MM.1S (cell line): ENCODE data around the gene LDLRAD4.

Experiments used
- DNase-seq: peaks from one replicate; pipeline ENCODE4 v3.0.0-alpha.2; 2015
- H2AFZ ChIP-seq: fragments of 300-600 bp; sonication (generic); 2 replicates; pipeline ENCODE4 v1.6.0; 2016; ENCODE audit warnings: antibody characterized with exemption, low read length
- H3F3A ChIP-seq: fragments of 300-600 bp; sonication (generic); 2 replicates; pipeline ENCODE4 v1.6.1; 2016; ENCODE audit warnings: mild to moderate bottlenecking, antibody characterized with exemption, low read length, moderate library complexity, mixed read lengths; ENCODE audit not compliant: insufficient read depth
- H3K27ac ChIP-seq: fragments of 300-600 bp; sonication (generic); 2 replicates; pipeline ENCODE4 v1.5.1; 2016; ENCODE audit warnings: mild to moderate bottlenecking, low read length
- H3K27me3 ChIP-seq: fragments of 300-600 bp; sonication (generic); replicated peaks from 2 replicates; pipeline ENCODE4 v1.6.0; 2016; ENCODE audit warnings: low read length; ENCODE audit not compliant: insufficient read depth
- H3K36me3 ChIP-seq: fragments of 300-600 bp; sonication (generic); replicated peaks from 2 replicates; pipeline ENCODE4 v1.6.1; 2016; ENCODE audit warnings: mild to moderate bottlenecking, low read length, mixed read lengths; ENCODE audit not compliant: insufficient read depth
- H3K4me1 ChIP-seq: fragments of 300-600 bp; sonication (generic); 2 replicates; pipeline ENCODE4 v1.6.1; 2016; ENCODE audit warnings: low read length, mixed read lengths
- H3K4me2 ChIP-seq: fragments of 300-600 bp; sonication (generic); 2 replicates; pipeline ENCODE4 v1.6.0; 2016; ENCODE audit warnings: low read depth, low read length
- H3K4me3 ChIP-seq: fragments of 300-600 bp; sonication (generic); 2 replicates; pipeline ENCODE4 v1.5.1; 2016; ENCODE audit warnings: low read length, mixed read lengths
- H3K79me2 ChIP-seq: fragments of 300-600 bp; sonication (generic); 2 replicates; pipeline ENCODE4 v1.6.1; 2016; ENCODE audit warnings: mixed run types, low read length, mixed read lengths
- H3K9ac ChIP-seq: fragments of 300-600 bp; sonication (generic); 2 replicates; pipeline ENCODE4 v1.6.1; 2016; ENCODE audit warnings: low read length, mixed read lengths
- H3K9me2 ChIP-seq: fragments of 300-600 bp; sonication (generic); replicated peaks from 2 replicates; pipeline ENCODE4 v1.6.1; 2016; ENCODE audit warnings: mild to moderate bottlenecking, low read length, mixed read lengths; ENCODE audit not compliant: insufficient read depth
- H3K9me3 ChIP-seq: fragments of 300-600 bp; sonication (generic); replicated peaks from 2 replicates; pipeline ENCODE4 v1.6.1; 2016; ENCODE audit warnings: mild to moderate bottlenecking, low read length, mixed read lengths; ENCODE audit not compliant: insufficient read depth
- H4K20me1 ChIP-seq: fragments of 300-600 bp; sonication (generic); 2 replicates; pipeline ENCODE4 v1.6.1; 2016; ENCODE audit warnings: mild to moderate bottlenecking, low read length, moderate library complexity, mixed read lengths; ENCODE audit not compliant: insufficient read depth
- CTCF ChIP-seq: fragments of 300-600 bp; sonication (generic); IDR thresholded peaks from 2 replicates; pipeline ENCODE4 v1.5.1; 2016; ENCODE audit warnings: antibody characterized with exemption, low read length, mixed read lengths
- EZH2 ChIP-seq: fragments of 300-600 bp; sonication (generic); optimal IDR thresholded peaks from 2 replicates; pipeline ENCODE3; 2017; ENCODE audit warnings: low read depth, mild to moderate bottlenecking, antibody characterized with exemption, low read length, mixed read lengths
- EZH2phosphoT487 ChIP-seq: fragments of 300-600 bp; sonication (generic); IDR thresholded peaks from 2 replicates; pipeline ENCODE4 v1.6.1; 2018; ENCODE audit warnings: antibody characterized with exemption, low read length

LDLRAD4 gene

DNA sequence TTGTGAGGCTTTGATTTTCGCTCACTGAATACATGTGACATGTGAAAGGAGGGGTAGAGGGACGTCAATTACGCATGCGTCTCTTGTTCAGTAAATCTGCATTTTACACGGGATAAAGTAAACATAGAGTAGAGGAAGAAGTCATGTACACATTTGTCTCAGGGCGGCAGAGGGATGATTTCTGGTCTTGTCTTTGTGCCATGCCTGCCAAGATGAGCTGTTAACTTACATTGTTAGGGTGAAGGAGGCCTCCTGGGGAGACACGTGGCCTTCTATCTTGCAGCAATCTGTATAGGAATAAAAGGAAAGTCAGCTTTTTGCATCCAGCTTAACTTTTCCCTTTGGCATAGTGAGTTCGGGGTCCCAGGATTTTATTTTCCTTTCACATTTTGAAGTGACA lies 106.3 kb downstream of the LDLRAD4 start:
- Histone ChIP-seq H2AFZ (no peak overlapping the region), H3K9ac (no peak overlapping the region), H3K27me3 (no peaks in the 10 kb centered on the region), H3K9me2 (no peaks in the 10 kb centered on the region), H3F3A (no peaks in the 10 kb centered on the region), H3K4me3 (no peak overlapping the region), H3K36me3 (no peaks in the 10 kb centered on the region), H3K27ac (no peak overlapping the region), H3K4me2 (no peak overlapping the region), H3K79me2 (no peaks in the 10 kb centered on the region), H3K9me3 (no peaks in the 10 kb centered on the region), H4K20me1 (no peaks in the 10 kb centered on the region), H3K4me1 (no peaks in the 10 kb centered on the region)
- no peak for TF ChIP-seq EZH2phosphoT487
- no peak for TF ChIP-seq EZH2
- TF ChIP-seq CTCF = no peak
- DNase-seq = no peak

DNA sequence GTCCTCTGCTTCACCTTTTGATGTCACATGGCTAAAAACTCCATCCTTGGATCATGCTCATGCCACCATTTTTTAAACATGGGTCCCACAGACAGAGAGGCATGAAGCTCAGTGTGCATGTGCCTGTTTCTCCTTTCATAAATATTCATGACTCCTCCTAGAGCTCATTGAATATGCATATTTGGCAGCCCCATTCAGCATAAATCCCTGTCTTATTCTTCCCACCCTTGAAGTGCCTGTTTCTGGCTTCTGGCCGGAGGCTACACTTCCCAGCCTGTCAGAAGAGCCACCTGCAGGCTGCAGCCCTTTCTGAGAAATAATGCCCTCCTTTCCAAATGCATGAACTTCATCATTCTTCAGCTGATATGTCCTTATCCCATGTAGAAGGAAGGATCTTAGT lies 109.7 kb downstream of the LDLRAD4 start:
- Histone ChIP-seq H3K27ac (no peak overlapping the region), H3K4me2 (no peak overlapping the region), H3K4me3 (no peak overlapping the region), H3K9ac (no peak overlapping the region), H2AFZ (no peak overlapping the region), H3F3A (no peaks in the 10 kb centered on the region), H3K79me2 (no peaks in the 10 kb centered on the region), H3K27me3 (no peaks in the 10 kb centered on the region), H3K36me3 (no peaks in the 10 kb centered on the region), H3K9me2 (no peaks in the 10 kb centered on the region), H3K9me3 (0 out of 2 replicates have a peak, but pooled peaks cover under 1% of the 10 kb centered on the region), H4K20me1 (no peaks in the 10 kb centered on the region), H3K4me1 (no peaks in the 10 kb centered on the region)
- no peak for DNase-seq
- TF ChIP-seq EZH2phosphoT487 (no peak), CTCF (no peak), EZH2 (no peak)

GRCh38 chr18:13330996-13331395 lies 112.4 kb downstream of the LDLRAD4 start:
- Histone ChIP-seq H4K20me1 (no peaks in the 10 kb centered on the region), H3K27ac (no peak overlapping the region), H3K4me3 (no peak overlapping the region), H3K9ac (no peak overlapping the region), H3K36me3 (no peaks in the 10 kb centered on the region), H3K9me3 (0 out of 2 replicates have a peak, but pooled peaks cover 2% of the 10 kb centered on the region), H3K27me3 (no peaks in the 10 kb centered on the region), H3K79me2 (no peaks in the 10 kb centered on the region), H3K4me2 (no peak overlapping the region), H2AFZ (no peak overlapping the region), H3F3A (no peaks in the 10 kb centered on the region), H3K4me1 (no peaks in the 10 kb centered on the region), H3K9me2 (no peaks in the 10 kb centered on the region)
- no peak for DNase-seq
- TF ChIP-seq EZH2 (no peak), CTCF (no peak), EZH2phosphoT487 (no peak)

- no peak overlapping the region for H3K4me3 ChIP-seq
- no peak overlapping the region for H3K9ac ChIP-seq
- H3K9me2 ChIP-seq = no peaks in the 10 kb centered on the region
- no peak for DNase-seq
- H3K79me2 ChIP-seq = no peaks in the 10 kb centered on the region
- H3K27me3 ChIP-seq = no peaks in the 10 kb centered on the region
- H3K36me3 ChIP-seq = no peaks in the 10 kb centered on the region
- no peaks in the 10 kb centered on the region for H4K20me1 ChIP-seq
- H3K4me1 ChIP-seq = no peaks in the 10 kb centered on the region
- 0 out of 2 replicates have a peak, but pooled peaks cover 2% of the 10 kb centered on the region for H3K9me3 ChIP-seq
- H2AFZ ChIP-seq = no peak overlapping the region
- H3K27ac ChIP-seq = no peak overlapping the region
- no peak for TF ChIP-seq CTCF
- no peak for TF ChIP-seq EZH2
- no peak for TF ChIP-seq EZH2phosphoT487
- H3K4me2 ChIP-seq = no peak overlapping the region
- no peaks in the 10 kb centered on the region for H3F3A ChIP-seq
Measured at GRCh38 chr18:13331846-13332245, 113.3 kb downstream of the LDLRAD4 start.
